ENCODE measurements around the gene PACS1.

The PACS1 gene

GRCh38 chr11:66259225-66259624 lies 189.2 kb downstream of the PACS1 start:
- no peak for DNase-seq (ENCODE audit: low read depth)

- DNase-seq (ENCODE audit: low read depth), result no peak
These were observed 189.9 kb downstream of the PACS1 start for GRCh38 chr11:66259956-66260355.

- no peak for DNase-seq (ENCODE audit: low read depth)
These were observed 191.5 kb downstream of the PACS1 start for GRCh38 chr11:66261578-66261977.

- no peak for DNase-seq (ENCODE audit: low read depth)
These were observed 192.1 kb downstream of the PACS1 start for GRCh38 chr11:66262191-66262590.

DNA sequence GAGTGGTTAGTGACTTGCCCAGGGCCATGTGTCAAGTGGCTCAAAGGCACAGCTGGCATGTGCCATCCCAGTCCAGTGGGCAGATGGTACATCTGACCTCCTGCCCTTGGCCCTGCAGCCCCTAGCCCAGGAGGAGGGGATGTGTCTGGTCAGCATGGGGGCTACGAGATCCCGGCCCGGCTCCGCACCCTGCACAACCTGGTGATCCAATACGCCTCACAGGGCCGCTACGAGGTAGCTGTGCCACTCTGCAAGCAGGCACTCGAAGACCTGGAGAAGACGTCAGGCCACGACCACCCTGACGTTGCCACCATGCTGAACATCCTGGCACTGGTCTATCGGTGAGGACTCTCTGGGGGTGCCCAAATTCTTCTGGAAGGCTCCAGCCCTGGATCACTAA lies 192.6 kb downstream of the PACS1 start:
- DNase-seq (ENCODE audit: low read depth), result no peak

DNA sequence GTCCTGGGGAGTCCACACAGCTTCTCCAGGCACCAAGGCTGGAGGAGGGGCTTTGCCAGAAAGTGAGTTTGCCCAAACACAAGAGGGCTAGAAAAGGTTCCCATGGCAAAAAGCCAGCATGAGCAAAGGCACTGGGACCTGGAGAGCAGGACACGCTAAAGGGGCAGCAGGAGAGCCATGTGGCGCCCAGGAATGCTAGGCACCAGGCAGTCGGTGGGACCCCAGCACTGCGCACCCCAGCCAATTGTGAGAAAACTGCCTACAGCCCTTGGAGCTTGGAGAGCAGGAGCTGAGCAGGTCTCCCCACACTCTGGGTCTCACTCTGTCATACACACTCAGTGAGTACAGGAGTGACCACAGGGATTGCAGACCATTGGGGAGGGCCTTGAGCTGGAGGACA lies 193.2 kb downstream of the PACS1 start:
- no peak for DNase-seq (ENCODE audit: low read depth)

- DNase-seq (ENCODE audit: low read depth), result no peak
These were observed 193.7 kb downstream of the PACS1 start for GRCh38 chr11:66263785-66264184.

GRCh38 chr11:66264383-66264782 lies 194.3 kb downstream of the PACS1 start:
- DNase-seq (ENCODE audit: low read depth), result no peak

DNA sequence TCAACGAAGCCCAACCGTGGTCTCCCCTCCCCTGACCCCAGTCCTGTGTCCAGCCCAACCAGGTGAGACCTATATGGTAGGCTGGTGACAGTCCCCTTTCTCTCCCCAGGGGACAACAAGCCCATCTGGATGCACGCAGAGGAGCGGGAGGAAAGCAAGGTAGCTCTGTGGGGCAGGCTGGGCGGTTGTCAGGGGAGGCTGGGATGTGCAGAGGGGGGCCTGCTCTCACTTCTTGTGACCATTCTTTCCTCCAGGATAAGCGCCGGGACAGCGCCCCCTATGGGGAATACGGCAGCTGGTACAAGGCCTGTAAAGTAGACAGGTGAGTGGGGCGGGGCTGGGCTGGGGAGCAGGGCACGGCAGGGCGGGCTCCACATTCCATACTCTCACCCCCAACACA lies 194.8 kb downstream of the PACS1 start:
- no peak for DNase-seq (ENCODE audit: low read depth)

DNA sequence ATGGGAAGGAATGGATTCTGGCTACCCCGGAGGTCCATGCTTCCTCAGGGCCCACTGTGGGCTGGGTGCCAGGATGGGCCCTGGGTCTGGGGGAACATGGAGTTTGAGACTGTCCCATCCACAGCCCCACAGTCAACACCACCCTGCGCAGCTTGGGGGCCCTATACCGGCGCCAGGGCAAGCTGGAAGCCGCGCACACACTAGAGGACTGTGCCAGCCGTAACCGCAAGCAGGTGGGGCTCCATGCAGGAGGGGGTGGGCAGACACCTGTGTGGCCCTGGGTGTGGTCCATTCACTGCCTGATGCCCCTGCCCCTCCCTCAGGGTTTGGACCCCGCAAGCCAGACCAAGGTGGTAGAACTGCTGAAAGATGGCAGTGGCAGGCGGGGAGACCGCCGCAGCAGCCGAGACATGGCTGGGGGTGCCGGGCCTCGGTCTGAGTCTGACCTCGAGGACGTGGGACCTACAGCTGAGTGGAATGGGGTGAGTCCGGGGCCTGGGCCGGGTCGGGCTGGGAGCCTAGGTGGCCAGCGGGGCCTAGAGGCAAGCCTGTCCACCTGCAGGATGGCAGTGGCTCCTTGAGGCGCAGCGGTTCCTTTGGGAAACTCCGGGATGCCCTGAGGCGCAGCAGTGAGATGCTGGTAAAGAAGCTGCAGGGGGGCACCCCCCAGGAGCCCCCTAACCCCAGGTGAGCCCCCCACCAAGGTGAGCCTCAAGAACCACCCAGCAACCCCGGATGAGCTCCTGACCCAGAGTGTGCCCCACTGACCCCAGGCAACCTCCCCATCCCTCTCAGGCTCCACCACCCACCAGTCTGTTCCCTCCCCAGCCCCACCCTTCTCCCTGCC lies 195.7 kb downstream of the PACS1 start:
- no peak for DNase-seq (ENCODE audit: low read depth)

DNA sequence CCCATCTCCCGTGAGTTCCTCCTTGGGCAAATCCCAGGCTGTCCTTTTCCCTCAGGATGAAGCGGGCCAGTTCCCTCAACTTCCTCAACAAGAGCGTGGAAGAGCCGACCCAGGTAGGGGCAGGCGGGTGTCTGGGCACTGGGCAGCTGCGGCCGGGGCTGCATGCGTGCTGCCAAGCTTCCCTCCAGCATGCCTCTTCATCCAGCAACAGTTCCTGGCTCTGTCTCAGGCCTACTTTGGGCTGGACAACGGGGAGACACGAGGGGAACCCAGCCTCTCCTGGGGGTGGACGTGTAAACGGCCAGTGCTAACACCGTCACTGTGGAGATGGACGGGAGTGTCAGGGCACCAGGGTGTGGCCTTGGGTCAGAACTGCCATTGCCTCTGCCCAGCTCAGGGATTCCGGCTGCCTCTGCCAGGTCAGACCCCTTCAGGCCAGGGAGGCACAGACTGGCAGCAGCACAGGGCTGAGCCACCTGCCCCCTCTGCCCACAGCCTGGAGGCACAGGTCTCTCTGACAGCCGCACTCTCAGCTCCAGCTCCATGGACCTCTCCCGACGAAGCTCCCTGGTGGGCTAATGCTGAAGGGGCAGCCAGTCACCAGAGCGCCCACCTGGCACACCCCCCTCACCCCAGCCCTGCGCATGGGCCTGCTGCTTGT lies 196.4 kb downstream of the PACS1 start:
- no peak for DNase-seq (ENCODE audit: low read depth)

GRCh38 chr11:66267039-66267378 lies 196.9 kb downstream of the PACS1 start:
- DNase-seq (ENCODE audit: low read depth), result no peak

- peak; percentile 75 for DNase-seq (ENCODE audit: low read depth)
These were observed 197.5 kb downstream of the PACS1 start for GRCh38 chr11:66267379-66268243.

DNA sequence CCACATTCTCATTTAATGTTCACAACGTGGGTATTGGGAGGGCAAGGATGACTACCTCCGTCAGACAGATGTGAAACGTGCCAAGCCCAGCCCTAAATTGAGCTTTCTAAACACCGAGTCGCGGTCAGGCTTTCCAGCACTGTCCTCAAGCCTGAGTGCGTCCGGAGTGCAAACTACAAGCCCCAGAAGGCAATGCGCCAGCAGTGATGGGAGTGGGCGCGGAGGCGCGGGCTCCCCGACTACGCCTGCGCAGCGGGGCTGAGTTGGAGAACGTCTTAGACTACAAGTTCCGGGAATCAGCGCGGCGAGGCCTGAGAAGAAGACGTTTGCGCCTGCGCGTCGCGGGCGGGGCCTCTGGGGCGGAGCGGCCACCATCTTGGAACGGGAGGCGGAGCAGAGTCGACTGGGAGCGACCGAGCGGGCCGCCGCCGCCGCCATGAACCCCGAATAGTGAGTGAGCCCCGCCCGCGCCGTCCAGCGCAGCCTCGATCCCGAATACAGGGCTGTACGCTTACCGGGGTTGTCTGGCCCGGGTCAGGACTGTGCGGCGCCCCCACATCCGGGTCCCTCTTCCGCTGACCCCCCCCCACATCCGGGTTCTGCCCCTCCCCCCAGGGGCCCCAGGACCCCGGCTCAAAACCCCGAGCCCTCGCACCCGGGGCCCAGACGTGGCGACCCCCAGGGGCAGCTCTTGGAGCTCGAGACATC lies 198.3 kb downstream of the PACS1 start, which contains the start of gene RAB1B:
Gene RAB1B, plus strand, starts transcription at position 396 of the 708 bp plus-strand sequence. Its CDS starts 41 bp downstream, at position 437.
- DNase-seq (ENCODE audit: low read depth), result peak; percentile 100

GRCh38 chr11:66268952-66269905 lies 199.2 kb downstream of the PACS1 start:
- no peak for DNase-seq (ENCODE audit: low read depth)

- DNase-seq (ENCODE audit: low read depth), result no peak
These were observed 201.7 kb downstream of the PACS1 start for GRCh38 chr11:66271816-66272215.

DNA sequence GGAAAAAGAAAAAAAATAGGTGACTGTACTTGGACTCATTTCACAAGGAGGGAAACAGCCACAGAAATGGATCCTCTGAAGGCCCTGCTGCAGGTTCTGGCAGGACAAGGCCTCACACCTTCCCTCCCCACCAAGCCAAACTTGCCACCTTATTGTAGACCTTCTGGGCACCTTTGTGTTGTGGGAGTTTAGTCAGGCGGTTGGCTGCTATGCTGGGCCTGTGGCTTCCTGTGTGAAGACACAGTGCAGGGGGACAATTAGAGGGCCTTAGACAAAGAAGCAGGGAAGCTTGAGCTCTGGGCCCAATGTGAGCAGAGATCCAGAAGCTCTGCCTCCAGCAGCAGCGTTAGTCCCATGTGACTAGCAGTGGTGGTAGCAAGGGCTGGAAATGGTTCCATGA lies 202.5 kb downstream of the PACS1 start:
- no peak for DNase-seq (ENCODE audit: low read depth)

GRCh38 chr11:66274219-66274618 lies 204.1 kb downstream of the PACS1 start:
- no peak for DNase-seq (ENCODE audit: low read depth)

DNA sequence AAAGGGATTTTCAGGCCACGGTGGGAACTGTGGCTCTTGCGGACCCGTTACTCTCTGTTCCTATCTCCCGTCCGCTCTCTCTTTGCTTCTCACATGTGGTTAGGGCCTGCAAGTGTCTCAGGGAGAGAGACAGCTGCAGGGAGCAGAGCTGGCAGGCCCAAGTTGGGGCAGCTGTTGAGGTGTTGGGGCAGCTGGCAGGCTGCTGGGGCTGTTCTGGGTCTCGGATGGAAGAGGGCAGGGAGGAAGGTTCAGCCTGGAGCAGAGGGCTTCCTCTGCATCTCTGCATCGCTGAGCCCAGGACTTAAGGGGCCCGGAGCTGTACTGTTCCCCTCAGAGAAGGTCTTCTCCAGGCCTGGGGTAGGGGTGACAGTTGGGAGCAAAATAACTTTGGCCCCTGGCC lies 205.3 kb downstream of the PACS1 start:
- DNase-seq (ENCODE audit: low read depth), result no peak

GRCh38 chr11:66275984-66276612 lies 206.0 kb downstream of the PACS1 start:
- no peak for DNase-seq (ENCODE audit: low read depth)

All from activated T-cell treated with anti-CD3 and anti-CD28 coated beads for 1 hour (primary cell).